GM12891 (cell line): Measurements from ENCODE around the gene BPIFB6.

Experiments used
- DNase-seq: peaks from one replicate; pipeline ENCODE4 v3.0.0; 2011; ENCODE audit warnings: low spot score; ENCODE audit not compliant: insufficient read length
- FAIRE-seq: peaks from 2 replicates; lab custom pipeline; 2011; peaks lifted over from hg19 to GRCh38; lab: Jason Lieb, UNC
- PAX5 ChIP-seq: IDR thresholded peaks from 2 replicates; pipeline ENCODE4 v1.6.1; 2011; ENCODE audit warnings: low read length, moderate library complexity, mild to moderate bottlenecking; ENCODE audit not compliant: insufficient read depth, severe bottlenecking
- POLR2A ChIP-seq: IDR thresholded peaks from 2 replicates; pipeline ENCODE4 v1.6.1; 2011; ENCODE audit warnings: low read depth, low read length, control low read depth
- POLR2AphosphoS5 ChIP-seq: IDR thresholded peaks from 2 replicates; pipeline ENCODE4 v1.6.1; 2011; ENCODE audit warnings: low read depth, low read length, control low read depth
- POU2F2 ChIP-seq: IDR thresholded peaks from 2 replicates; pipeline ENCODE4 v1.6.1; 2011; ENCODE audit warnings: low read depth, mild to moderate bottlenecking, control low read depth, low read length, moderate library complexity
- SPI1 ChIP-seq: IDR thresholded peaks from 2 replicates; pipeline ENCODE4 v1.6.1; 2011; ENCODE audit warnings: low read depth, low read length, control low read depth
- TAF1 ChIP-seq: IDR thresholded peaks from 2 replicates; pipeline ENCODE4 v1.6.1; 2011; ENCODE audit warnings: low read depth, low read length, control low read depth

BPIFB6 gene

DNA sequence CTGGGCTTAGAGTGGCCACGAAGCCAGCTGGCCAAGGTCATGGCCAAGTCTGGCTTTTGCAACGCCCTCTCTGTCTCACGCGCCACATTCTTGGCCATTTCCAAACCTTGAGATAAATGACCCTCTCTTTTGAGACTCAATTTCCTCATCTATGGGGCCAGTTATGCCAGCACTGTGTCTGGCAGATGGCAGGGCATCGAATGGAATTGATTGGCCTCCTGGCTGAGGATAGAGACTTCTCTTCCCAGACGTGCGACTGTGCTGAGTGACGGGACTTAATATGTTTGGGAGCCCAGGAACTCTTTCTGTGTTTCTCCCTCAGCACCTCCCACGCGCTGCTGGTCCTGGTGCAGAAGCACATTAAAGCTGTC is 16.3 kb upstream of the BPIFB6 start:
- TF ChIP-seq TAF1: no peak
- TF ChIP-seq POLR2A: no peak
- TF ChIP-seq SPI1: no peak
- no peak for TF ChIP-seq POLR2AphosphoS5
- no peak for TF ChIP-seq PAX5
- no peak for TF ChIP-seq POU2F2
- FAIRE-seq (no peak), DNase-seq (no peak)

DNA sequence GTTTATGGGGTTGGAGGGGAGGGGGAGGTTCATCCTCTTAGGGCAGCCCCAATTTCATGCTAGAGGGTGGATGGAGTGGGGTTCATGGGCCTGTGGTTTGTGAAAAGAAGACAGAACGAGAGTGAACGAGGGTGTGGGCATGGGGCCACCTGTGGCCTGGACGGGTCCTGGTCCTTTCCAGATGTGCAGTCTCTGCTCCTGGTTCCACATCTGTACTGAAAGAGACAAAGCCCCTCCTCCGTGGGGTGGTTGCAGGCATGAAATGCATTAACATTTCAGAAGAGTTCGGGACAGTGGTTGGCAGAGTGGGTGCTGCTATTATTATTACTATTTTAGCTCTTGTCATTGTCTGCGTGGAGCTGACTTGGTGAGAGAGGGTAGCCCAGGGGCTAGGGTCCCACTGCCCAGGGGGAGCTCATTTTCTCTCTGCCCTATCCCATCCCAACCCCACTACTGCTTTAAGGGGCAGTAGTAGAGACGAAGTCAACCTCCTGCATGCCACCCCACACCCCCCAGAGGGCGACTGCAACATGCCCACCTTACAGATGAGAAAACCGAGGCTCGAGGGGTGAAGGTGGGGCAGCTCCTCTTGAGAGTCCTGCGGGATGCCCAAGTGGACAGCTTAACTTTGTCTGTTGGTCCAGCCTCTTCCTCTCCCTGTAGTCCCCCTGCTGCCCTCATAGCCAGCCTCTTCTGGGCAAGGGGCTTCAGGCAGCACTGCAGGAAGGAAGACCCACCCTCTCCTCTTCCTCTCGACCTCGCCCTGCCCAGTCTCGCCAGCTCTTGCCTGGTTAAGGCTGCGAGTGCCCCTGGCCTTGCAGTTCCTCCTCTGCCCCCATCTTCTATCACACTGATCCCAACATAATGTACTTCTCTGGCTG is 15.5 kb upstream of the BPIFB6 start:
- TF ChIP-seq PAX5 (no peak), POU2F2 (no peak), TAF1 (no peak), POLR2AphosphoS5 (no peak), SPI1 (no peak)
- DNase-seq (no peak), FAIRE-seq (no peak)

DNA sequence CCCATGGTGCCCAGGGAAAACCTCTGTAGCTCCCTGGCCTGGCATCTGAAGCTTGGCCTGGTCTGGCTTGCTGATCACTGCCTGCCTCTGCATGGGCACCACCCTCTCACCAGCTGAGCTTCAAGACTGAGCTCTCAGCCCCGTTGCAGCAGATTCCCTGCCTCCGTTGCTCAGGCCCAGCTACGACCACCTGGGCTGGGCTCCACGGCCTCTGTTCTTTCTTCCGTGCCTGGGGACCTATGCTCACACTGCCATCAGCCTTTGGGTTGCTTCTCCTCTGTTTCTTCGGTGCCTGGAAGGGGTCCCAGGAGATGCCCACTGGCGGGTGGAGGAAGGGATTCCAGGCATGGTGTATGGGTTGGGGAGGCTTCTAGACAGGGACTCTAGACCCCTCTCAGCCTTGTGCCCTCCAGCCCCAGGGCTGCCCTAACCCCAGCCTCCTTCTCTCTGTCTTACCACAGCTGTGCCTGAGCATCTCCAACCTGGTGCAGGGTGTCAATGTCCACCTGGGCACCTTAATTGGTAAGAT is 14.8 kb upstream of the BPIFB6 start:
- DNase-seq (no peak), FAIRE-seq (no peak)
- TF ChIP-seq POU2F2 (no peak), SPI1 (no peak), PAX5 (no peak), POLR2A (no peak), TAF1 (no peak), POLR2AphosphoS5 (no peak)

- TF ChIP-seq POLR2AphosphoS5: no peak
- TF ChIP-seq SPI1: no peak
- TF ChIP-seq POLR2A: no peak
- no peak for DNase-seq
- no peak for FAIRE-seq
Measured at GRCh38 chr20:33017542-33017941, 13.9 kb upstream of the BPIFB6 start.

DNA sequence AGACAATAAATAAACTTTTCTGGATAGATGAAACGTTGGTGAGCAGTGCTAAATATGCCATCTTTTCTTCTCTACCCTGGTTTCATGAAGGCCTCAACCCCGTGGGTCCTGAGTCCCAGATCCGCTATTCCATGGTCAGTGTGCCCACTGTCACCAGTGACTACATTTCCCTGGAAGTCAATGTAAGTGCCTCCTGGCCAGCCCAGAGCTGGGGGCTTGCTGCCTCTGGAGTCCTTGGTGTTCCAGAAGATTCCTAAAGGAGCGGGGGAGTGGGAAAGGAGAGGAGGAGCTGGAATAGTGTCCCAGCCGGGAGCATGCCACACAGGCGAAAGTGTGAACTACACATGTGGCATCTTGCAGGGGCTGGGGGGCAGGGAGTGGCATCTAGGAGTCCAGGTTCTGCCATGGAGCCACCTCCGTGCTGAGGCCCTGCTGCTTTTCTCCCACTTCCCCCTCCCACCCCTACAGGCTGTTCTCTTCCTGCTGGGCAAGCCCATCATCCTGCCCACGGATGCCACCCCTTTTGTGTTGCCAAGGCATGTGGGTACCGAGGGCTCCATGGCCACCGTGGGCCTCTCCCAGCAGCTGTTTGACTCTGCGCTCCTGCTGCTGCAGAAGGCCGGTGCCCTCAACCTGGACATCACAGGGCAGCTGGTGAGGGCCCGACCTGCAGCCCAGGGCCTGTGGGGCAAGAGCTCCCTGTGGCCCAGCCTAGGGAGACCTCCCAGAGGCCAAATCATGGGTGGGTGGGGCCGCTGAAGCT is 13.1 kb upstream of the BPIFB6 start:
- no peak for FAIRE-seq

DNA sequence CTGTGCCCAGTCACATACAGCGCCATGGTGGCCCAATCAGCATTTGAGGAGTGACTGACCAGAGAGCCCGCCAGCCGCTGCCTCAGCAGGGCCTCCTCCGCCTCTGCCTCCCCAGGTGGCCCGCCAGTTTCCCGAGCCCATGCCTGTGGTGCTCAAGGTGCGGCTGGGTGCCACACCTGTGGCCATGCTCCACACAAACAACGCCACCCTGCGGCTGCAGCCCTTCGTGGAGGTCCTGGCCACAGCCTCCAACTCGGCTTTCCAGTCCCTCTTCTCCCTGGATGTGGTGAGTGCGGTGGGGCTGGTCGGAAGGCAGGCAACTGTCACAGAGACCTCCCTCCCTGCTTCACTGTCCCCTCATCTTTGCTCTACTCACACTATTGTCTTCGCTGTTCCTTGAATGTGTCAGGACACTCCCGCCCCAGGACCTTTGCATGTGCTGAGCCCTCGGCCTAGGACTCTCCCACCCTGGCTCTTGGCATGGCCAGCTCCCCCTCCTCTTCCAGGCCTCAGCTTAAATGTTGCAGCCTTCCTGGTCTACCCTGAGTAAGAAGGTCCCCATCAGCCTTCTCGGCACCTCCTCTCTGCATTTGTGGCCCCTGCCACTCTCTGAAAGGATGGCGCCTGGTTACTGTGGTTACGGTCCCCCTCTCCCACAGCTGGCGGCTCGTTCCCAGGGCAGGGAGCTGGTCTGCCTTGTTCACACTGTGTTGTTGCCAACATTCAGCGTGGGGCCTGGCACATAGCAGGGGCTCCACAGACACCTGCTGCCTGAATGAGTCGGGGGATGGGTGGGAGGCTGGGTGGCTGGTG is 11.8 kb upstream of the BPIFB6 start:
- FAIRE-seq: no peak

More for the DNA sequence above, 13.1 kb upstream of the BPIFB6 start:
- TF ChIP-seq SPI1 (no peak), POLR2A (no peak), POLR2AphosphoS5 (no peak), PAX5 (no peak), TAF1 (no peak), POU2F2 (no peak)
- no peak for DNase-seq

GRCh38 chr20:33020278-33021161 is 10.9 kb upstream of the BPIFB6 start:
- DNase-seq (no peak), FAIRE-seq (no peak)
- TF ChIP-seq TAF1: no peak
- TF ChIP-seq PAX5: no peak
- TF ChIP-seq POU2F2: no peak
- no peak for TF ChIP-seq POLR2A
- TF ChIP-seq SPI1: no peak
- TF ChIP-seq POLR2AphosphoS5: no peak

More for the DNA sequence above, 11.8 kb upstream of the BPIFB6 start:
- no peak for TF ChIP-seq TAF1
- TF ChIP-seq SPI1: no peak
- TF ChIP-seq POU2F2: no peak
- no peak for DNase-seq

- DNase-seq: no peak
- no peak for FAIRE-seq
- TF ChIP-seq POU2F2: no peak
Measured at GRCh38 chr20:33021879-33022278, 9.6 kb upstream of the BPIFB6 start.

GRCh38 chr20:33022289-33022688 is 9.2 kb upstream of the BPIFB6 start:
- TF ChIP-seq TAF1 (no peak), POLR2A (no peak), PAX5 (no peak), SPI1 (no peak), POLR2AphosphoS5 (no peak), POU2F2 (no peak)
- FAIRE-seq (no peak), DNase-seq (no peak)
